RWPE1 (cell line): Measurements from ENCODE around the gene FBXW7.

Source experiments
- CTCF ChIA-PET: fragments of 350-600 bp; sonication (Branson Sonifier 250); formaldehyde crosslinking; extraction: SDS; loops from one replicate; lab custom pipeline; 2021; lab: Yijun Ruan, JAX
- POLR2A ChIA-PET: fragments of 400-600 bp; formaldehyde crosslinking; extraction: SDS; loops from one replicate; lab custom pipeline; 2020; ENCODE audit warnings: antibody characterized with exemption; ENCODE audit not compliant: low non-redundant PET; lab: Yijun Ruan, JAX
- DNase-seq: peaks from one replicate; pipeline ENCODE4 v3.0.0; 2012; ENCODE audit warnings: low spot score
- H3K27ac ChIP-seq: fragments of 450-650 bp; 2 replicates; pipeline ENCODE4 v1.5.1; 2017
- TF ChIP-seq, protein P1 (sequence below): fragments of 450-650 bp; conservative IDR thresholded peaks from 2 replicates; pipeline ENCODE4 v1.5.1; 2017; ENCODE audit warnings: low read depth, mild to moderate bottlenecking

The FBXW7 gene

DNA sequence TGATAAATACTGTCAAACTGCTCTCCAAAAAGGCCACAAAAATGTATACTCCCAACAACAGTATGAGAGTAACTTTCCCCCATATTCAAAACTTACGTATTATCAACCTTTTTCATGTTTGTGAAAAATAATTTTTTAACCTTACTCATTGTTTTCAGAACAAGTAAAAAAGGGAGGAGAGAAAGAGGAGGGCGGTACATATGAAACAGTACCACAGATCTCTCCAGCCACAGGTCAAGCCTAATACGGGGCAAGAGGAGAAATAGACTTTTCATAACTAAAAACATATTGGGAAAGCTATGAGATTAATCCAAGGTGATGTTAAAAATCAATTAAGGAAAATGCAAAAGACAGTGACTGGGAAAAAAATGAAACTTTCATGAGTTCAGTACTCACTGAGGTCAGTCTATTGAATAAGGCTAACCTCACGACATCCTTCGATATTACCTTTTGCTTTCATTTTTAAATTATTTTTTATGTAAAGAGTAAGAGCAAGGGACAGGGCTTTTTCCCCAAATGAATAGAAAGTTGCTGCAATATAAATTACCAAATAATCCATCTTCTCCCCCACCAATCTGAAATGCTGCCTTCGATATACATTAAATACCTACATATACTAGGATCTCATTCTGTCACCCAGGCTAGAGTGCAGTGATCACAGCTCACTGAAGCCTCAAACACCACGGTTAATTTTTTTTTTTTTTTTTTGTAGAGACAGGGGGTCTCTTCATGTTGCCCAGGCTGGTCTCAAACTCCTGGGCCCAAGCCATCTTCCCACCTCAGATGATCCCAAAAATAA lies 25.3 kb downstream of the FBXW7 start:
- ChIA-PET CTCF (interaction anchor here (0.8 kb wide), 1 partner anchor 8 kb away, joined by 3 read pairs; no protein-coding TSS in a partner anchor), POLR2A (no interaction called here)
- no peak overlapping the region for H3K27ac ChIP-seq

DNA sequence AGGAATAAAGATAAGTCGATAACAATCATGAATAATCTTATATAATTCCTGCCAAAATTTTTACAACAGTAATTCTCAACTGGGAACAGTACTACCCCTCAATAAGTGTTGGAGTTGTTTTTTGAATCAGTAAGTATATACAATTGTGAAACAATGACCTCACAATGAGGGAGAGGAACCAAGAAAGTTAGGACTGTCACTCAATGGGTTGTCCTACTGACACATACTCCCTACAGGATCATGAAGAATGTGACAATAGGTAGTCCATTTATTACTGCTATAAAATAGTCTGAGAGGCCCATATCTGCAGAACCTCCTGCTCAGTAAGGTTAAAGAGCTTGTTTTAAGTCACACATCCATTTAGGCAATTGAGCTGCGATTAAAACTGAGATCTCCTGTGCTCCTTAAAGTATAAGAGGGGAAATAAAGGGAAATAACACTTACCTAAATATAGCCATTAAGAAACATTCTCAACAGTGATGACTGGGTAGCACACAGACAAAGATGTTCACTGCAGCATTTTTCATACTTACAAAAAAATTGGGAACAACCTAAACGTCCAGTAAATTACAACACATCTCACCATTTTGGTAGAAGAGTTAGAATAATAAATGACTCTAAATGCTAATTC lies 26.2 kb downstream of the FBXW7 start:
- TF ChIP-seq, protein P1, sequence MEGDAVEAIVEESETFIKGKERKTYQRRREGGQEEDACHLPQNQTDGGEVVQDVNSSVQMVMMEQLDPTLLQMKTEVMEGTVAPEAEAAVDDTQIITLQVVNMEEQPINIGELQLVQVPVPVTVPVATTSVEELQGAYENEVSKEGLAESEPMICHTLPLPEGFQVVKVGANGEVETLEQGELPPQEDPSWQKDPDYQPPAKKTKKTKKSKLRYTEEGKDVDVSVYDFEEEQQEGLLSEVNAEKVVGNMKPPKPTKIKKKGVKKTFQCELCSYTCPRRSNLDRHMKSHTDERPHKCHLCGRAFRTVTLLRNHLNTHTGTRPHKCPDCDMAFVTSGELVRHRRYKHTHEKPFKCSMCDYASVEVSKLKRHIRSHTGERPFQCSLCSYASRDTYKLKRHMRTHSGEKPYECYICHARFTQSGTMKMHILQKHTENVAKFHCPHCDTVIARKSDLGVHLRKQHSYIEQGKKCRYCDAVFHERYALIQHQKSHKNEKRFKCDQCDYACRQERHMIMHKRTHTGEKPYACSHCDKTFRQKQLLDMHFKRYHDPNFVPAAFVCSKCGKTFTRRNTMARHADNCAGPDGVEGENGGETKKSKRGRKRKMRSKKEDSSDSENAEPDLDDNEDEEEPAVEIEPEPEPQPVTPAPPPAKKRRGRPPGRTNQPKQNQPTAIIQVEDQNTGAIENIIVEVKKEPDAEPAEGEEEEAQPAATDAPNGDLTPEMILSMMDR, result no peak
- no peak for DNase-seq
- H3K27ac ChIP-seq, result no peak overlapping the region
- ChIA-PET POLR2A (no interaction called here), CTCF (no interaction called here)

More for the DNA sequence above, 25.3 kb downstream of the FBXW7 start:
- TF ChIP-seq, protein P1, result no peak
- DNase-seq, result no peak

DNA sequence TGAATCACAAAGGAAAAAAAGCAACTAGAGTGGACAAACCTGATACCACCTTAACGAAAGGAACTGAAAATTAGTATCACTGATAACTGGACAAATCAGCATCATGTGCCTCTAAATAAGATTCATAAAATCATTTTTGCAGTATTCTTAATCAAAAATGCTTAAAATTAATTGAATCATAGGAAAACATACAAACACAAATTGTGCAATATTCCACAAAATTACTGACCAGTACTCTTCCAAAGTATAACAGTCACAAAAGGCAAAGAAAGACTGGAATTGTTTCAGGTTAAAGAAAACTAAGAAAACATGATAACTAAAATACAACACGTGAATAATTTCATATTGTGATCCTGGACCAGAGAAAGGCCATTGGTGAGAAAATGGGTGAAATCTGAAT lies 27.1 kb downstream of the FBXW7 start:
- TF ChIP-seq, protein P1, result no peak
- no peak for DNase-seq
- CTCF ChIA-PET, result no interaction called here
- no peak overlapping the region for H3K27ac ChIP-seq
- POLR2A ChIA-PET, result no interaction called here

DNA sequence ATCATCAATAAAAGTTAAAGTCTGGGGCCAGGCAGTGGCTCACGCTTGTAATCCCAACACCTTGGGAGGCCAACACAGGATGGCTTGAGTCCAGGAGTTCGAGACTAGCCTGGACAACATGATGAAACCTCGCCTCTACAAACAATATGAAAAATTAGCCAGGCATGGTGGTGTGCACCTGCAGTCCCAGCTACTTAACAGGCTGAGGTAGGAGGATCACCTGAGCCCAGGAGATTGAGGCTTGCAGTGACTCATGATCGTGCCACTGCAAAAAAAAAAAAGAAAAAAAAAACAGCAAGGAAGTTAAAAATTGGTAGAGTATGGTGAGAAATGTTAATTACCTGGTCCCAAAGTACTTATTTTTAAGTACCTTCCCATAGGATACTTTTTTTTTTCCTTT lies 27.5 kb downstream of the FBXW7 start:
- POLR2A ChIA-PET, result no interaction called here
- TF ChIP-seq, protein P1, result no peak
- no peak overlapping the region for H3K27ac ChIP-seq
- CTCF ChIA-PET, result no interaction called here
- no peak for DNase-seq

DNA sequence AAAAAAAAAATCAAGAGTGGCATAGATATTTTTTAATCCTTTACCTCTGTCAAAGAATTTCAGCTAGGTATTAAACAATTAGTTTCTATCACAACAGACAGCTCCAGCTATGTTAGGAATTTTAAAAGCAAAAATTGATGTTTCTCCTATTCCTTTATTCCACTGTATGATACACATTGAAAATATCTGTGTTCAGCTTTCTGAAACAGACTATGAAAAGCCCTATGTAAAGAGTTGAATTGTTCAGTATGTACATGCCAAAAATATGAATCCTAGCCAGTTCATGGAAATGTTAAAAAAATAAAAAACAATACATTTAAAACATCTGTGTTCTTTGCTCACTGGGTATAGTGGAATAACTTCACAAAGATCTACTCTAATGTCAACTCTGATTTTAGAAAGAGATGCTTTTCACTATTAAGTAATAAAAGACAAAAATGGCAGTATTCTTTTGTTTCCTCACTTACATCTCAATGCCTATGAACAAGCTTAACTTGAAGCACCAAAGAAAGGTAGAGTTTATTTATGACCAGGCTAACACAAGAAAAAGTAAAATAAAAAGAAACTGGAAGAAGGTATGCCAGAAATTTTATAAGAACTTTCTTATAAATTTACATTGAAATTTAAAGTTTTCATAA lies 32.1 kb downstream of the FBXW7 start:
- TF ChIP-seq, protein P1, result no peak

DNA sequence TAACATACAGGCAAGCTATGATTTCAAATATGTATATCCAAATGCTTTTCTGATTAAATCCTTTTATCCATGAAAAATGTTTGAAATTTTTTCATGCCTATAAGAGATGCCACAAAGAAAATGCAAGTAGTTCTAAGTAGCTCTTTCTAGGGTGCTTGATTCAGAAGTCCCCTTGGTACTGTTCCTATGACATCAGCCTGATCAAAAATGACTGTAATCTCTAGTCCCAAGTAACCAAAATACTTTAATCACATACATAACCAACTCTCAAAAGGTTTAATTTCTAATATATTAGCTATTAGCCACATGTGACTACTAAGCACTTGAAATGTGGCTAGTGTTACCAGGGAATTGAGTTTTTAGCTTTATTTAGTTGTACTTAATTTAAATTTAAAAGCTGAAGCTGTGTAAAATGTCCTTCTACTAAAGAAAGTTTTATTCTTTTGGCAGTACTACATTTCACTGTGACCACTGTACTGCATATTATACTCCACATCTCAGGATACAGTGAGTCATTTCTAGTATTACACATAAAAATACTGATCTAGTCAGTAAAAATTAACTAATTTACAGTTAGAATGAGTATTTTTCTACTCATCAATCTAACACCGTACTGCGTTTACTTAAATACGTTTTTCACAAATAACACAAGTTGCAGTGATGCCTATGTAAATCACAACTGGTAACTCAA lies 33.9 kb downstream of the FBXW7 start:
- no peak for DNase-seq
- no peak overlapping the region for H3K27ac ChIP-seq
- TF ChIP-seq, protein P1, result no peak
- ChIA-PET CTCF (interaction anchor here (0.7 to 1.5 kb wide), 8 partner anchors 9 to 147 kb away, joined by 3 to 5 read pairs (median 4); partner anchors contain the start of gene FBXW7), POLR2A (interaction anchor here (0.6 kb wide), 1 partner anchor 34 kb away, joined by 3 read pairs; no protein-coding TSS in a partner anchor)

More for the DNA sequence above, 32.1 kb downstream of the FBXW7 start:
- CTCF ChIA-PET, result interaction anchor here (0.5 kb wide), 1 partner anchor 592 kb away, joined by 3 read pairs; no protein-coding TSS in a partner anchor
- POLR2A ChIA-PET, result no interaction called here
- no peak for DNase-seq
- no peak overlapping the region for H3K27ac ChIP-seq
